HG02588 (cell line): ENCODE measurements around the gene CCL4.
"Not testable (repeated sequence)": the region's sequence is repeated elsewhere in the genome, so short reads cannot be mapped to it uniquely, and the experiment has no call there.

Experiments used
- ATAC-seq: cut with Tn5 transposase; IDR thresholded peaks from one replicate; pipeline ENCODE4 v1.9.1; 2021; ENCODE audit warnings: mild to moderate bottlenecking, moderate library complexity; ENCODE audit not compliant: unreplicated experiment

Gene CCL4

DNA sequence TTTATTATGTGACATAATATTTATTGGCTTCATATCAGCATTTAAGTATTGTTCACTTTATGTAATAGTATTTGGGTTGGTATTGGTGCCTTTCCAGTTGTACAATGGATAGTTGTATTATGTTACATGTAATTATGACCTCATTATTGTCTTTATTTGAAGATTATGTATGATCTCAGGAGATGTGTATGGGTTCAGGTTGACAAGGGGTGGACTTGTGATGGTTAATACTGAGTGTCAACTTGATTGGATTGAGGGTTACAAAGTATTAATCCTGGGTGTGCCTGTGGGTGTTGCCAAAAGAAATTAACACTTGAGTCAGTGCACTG is 12.0 kb downstream of the CCL4 start:
- ATAC-seq: not testable (repeated sequence)

DNA sequence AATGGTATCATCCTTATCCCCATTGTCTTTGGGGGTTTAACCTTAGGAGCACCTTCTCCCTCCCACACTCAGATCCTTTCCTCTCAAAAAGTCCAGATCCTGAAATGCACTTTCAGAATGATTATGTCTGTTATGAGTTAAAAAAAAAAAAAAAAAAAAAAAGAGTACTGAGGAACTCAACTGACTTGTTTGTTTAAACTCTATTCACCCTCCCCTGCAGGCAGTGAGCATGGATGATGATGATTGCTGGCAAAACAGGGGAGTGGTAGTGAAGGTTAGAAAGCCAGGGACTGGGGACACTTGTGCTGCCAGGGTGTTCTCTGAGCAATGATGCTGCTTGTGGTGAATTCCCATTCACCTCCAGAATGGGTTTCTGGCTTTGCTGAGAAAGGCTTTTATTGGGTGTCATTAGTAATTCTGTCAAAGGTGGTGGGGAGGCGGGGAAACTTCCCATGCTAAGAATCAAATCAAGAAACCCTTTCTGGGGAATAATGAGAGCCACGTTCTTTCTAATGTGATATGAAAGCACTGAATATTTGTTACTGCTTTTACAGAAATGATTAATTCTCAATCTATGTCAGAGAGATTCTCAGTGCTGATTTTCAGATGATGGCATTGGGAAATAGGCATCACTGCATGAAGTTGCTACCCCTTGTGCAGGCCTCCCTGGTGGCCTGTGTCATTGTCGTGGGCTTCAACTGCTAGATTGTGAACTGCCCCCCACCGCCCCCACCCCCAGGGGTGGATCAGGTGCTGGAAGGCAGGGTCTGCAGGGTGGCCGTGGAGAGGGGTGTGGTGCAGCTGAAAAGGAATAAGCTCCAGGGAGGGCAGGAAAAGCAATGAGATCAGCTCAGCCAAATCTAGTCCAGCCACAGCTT is 14.1 kb downstream of the CCL4 start:
- ATAC-seq: no peak

DNA sequence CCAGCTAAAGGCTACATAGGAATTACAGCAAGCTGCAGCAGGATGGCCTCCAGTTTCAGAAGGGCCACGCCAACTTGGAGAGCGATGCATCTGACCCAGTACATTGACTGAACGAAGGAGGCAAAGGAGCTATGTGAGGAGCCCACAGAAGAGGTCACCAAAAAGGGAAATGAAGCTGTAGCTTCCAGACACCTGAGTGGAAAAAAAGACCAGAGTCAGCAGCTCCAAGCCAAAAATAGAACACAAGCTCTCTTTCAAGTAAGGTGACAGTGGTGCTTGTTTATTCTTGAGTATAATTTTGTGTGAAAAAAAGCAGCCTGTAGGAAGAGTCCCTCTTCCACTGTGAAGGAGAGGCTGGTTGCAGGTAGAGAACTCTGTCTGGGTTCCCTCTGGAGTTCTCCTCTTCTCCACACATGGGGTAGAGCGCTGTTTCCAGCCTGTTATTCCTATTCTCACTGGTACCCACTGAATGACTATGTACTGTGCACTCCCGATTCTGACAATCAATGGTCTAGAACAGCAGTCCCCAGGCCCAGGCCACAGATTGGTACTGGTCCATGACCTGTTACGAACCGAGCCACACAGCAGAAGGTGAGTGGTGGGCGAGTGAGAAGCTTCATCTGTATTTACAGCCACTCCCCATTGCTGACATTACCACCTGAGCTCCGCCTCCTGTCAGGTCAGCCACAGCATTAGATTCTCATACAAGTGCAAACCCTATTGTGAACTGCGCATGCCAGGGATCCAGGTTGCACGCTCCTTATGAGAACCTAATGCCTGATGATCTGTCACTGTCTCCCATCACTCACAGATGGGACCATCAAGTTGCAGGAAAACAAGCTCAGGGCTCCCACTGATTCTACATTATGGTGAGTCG is 15.1 kb downstream of the CCL4 start:
- ATAC-seq: no peak

DNA sequence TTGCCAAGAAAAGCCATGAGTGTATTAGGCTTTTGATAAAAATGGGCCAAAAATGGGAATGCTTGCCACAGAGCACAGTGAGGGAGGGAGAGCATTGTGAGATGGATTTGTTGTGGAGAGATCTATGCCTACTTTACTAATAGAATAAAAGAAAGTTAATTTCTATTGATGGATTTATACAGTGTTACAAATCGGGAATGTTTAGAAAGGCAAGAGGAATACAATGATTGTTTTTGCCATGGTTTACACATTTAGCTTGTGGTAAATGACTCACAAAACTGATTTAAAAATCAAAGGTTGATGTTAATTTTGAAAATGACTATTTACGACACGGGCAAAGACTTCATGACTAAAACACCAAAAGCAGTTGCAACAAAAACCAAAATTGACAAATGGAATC is 16.6 kb downstream of the CCL4 start:
- no peak for ATAC-seq

DNA sequence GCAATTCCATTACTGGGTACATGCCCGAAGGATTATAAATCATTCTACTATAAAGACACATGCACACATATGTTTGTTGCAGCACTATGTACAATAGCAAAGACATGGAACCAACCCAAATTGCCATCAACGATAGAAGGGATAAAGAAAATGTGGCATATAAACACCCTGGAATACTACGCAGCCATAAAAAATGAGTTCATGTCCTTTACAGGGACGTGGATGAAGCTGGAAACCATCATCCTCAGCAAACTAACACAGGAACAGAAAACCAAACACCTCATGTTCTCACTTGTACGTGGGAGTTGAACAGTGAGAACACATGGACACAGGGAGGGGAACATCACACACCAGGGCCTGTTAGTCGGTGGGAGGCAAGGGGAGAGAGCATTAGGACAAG is 17.5 kb downstream of the CCL4 start:
- not testable (repeated sequence) for ATAC-seq

DNA sequence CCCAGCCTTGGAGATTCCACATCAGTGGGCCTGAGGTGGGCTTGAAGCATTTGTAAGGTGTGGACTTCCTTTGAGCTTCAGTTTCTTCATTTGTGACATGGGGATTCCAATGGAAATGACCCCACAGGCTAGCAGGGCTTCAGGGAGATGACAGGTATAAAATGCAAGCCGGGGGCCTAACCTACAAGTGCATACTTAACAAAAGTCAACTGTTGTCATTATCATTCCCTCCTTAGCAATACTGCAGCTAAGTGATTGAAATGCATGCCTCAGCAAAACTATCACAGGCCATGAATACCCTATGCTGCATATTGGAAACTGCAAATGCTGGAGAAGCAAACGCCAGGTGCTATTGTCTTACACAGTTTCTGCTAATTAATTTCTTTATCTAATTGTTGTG is 19.8 kb downstream of the CCL4 start:
- ATAC-seq: no peak

DNA sequence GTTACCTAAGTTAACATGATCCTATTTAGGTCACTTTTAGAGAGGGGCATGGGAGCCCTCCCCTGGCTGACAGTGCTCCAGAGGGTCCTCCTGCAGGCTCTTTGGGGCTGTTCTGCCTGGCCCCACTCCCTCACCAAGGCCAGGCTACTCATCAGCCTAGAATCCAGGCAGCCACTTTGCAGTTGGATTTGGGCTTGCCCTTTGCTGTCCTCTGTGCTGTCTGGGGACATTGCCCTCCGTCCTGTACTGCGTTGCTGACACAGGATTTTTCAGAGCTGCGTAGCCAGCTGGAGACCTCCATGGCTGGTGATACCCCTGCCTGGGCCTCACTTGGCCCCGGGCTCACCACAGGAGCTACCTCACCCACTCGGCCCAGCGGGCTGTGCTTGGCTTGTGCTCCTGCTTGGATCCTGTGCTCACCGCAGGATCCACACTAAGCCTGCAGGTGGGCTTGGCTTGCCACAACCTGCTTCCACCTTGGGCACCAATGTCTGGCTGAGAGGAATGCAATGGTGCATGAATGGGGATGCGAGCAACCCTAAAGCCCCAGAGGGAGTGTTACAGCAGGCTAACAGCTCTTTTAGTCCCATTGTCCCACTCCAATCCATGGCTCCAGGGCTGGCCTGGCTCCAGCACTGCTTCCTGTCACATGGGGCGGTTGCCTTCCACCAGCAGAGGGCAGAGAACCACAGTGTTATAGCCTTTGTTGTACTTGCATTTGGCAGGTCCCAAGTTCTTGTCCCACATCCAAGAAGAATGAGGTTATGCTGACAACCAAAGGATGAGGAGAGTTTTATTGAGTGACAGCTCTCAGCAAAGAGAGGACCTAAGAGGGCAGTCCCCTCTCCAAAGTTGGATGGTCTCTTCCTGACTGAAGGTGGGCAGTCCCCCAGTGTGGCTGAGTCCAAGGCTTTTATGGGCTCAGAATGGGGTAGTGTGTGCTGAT is 21.5 kb downstream of the CCL4 start:
- no peak for ATAC-seq

DNA sequence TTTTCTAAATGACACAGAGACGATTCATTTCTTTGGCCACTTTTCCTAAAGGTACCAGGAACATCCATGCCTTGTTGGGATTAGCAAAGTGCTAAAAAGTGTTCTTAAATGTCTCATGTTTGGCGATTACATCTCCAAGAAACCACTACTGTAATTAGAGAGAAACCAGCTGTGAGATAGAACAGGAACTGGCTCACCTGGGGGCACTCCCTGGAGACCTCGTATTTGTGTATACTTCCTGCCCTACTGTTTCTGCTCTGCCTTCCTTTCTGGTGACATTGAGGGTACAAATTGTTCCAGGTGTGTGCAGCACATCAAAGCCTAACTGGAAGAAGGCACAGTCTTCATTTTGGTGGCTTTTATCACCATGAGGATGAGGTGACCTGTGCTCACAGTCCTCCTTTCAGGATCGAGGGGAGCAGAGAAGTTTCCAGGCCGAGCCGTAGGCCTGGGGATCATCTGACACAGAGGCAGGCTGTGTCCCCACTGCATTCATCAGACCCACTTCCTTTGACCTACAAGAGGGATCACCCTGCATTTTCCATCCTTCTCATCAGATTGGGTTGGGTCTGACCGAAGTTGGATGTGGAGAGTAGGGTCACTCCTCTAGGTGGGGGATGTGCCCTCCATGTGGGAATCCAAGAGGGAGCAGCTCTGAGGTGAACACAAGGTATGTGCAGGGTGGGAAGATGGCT is 23.7 kb downstream of the CCL4 start:
- ATAC-seq: peak; percentile 50

DNA sequence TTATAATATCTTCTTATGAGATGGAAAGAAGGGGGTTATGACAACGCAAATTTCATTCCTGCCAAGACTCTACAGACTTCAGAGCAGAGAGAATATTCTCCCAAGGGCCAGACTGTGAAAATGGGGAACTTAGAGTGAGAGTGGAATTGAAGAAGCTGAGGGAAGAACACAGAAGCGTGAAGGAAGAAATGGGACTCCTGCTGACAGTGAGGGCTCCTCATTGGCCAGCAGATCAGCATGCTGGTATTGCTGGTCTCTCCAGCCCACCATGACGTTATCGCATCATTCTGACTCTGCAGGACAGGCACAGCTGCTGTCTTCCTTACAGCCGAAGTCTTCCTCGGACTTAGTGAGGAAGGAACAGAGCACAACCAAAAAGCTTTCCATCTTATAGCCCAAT is 24.3 kb downstream of the CCL4 start:
- no peak for ATAC-seq

DNA sequence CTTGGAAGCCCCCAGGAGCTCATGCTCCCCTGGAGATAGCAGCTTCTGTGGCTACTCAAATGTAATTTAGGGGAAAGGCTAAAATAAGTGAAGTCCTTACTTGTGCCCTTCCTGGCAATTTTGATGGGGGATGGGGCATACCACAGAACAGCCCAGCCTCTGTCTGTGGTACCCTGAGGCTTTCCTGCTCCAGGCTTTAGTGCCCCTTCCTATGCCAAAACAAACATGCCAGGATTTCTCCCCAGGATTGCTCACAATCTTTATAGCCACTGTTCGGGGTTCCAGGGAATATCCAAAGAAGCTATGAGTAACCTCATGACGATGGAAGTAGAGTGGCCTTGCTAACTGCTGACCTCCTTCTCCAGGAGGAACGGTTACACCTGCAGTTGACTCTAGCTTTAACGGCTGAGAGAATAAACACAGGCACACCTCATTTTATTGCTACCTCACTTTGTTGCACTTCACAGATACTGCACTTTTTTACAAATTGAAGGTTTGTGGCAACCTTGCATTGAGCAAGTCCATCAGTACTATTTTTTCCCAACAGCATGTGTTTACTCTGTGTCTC is 24.9 kb downstream of the CCL4 start:
- ATAC-seq: no peak

DNA sequence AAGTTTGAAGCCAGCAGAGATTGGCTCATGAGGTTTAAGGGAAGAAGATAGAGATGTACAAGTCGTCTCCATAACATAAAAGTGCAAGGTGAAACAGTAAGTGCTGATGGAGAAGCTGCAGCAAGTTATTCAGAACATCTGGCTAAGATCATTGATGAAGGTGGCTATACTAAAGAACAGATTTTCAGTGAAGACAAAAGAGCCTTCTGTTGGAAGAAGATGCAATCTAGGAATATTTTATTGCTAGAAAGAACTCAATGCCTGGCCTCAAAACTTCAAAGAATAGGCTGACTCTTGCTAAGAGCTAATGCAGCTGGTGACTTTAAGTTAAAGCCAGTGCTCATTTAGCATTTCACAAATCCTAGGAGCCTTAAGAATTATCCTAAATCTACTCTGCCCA is 26.0 kb downstream of the CCL4 start:
- no peak for ATAC-seq

DNA sequence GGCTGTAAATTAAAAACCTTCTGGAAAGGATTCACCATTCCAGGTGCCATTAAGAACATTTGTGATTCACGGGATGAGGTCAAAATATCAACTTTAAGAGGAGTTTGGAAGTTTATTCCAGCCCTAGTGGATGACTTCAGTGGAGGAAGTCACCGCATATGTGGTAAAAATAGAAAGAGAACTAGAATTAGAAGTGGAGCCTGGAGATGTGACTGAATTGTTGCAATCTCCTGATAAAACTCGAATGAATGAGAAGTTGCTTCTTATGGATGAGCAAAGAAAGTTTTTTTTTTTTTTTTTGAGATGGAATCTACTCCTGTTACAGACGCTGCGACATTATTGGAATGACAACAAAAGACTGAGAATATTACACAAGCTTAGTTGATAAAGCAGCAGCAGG is 26.7 kb downstream of the CCL4 start:
- ATAC-seq: no peak

DNA sequence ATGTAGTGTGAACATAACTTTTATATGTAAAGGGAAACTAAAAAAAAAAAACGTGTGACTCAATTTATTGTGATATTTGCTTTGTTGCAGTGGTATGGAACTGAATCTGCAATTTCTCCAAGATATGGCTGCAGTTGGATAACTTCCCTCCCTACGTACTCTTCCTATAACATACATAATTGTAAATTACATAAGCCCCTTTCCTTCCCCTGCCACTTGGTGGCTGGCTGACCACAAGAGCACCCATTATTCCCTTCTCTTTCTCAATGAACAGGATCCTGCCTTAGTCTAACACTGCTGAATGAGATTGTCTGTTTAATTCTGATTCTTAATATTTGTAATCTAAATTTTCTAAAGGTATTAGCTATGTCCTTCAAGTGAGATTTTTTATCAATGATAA is 27.8 kb downstream of the CCL4 start:
- ATAC-seq: no peak

DNA sequence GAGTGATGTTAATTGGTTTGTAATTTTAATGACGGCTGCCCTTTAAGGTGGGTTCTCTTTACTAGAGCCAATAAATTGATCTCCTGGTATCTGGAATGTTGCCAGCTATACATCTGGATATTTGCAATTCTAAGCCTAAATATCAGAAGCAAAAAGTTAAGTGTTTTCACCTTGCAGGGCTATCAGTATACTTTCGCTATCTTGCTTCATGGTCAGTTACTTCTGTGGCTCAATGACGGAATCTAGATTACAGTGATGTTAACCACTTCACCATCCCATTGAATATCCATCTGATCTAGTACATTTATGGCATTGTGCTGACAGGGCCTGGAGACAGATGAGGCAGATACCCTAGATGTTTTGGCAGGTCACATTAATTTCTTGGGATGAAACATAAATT is 28.3 kb downstream of the CCL4 start:
- ATAC-seq: no peak

DNA sequence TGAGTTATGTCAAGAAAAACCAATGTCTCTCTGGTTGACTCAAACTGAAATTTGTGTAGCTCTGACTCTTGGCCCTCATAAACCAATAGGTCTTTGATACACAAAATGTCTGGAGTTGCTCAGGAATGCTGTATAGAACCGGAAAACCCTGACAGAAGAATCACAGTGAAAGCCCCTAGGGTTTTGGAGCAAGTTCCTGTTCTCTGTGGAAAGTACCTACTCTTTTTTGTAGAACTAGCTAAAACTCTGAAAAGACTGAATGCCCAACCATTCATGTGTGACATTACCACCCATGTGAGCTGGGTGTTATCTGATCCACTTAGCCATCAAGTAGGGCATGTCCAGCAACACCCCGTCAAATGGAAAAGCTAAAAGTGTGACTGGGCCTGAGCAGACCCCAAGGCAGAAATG is 28.8 kb downstream of the CCL4 start:
- ATAC-seq: no peak

DNA sequence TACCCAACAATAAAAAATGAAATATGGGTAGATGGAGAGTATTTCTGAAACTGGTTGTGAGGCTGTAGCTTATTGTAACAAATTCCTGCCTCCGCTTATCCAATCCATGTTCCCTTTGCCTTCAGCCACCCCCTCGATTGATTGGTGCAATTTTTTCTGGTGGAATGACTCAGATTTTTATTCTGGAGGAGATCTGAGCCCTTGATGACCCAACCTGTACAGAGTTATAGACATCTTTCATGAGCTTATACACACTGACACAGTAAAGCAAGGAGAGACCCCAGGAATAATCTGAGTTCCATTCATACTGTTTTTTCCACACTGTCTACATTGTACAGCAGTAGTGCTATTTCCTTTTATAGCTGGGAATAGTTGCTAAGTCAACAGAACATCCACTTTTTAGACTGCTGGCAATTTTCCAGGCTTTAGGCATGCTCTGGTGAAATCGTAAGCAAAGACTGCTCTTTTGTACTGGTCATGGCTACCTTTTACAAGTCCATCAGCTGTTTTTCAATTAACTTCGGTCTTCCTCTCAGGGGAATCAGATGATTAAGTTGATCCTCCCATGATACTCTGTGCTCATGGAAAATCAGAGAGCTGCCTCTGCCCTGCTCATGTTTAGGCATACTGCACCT is 30.1 kb downstream of the CCL4 start:
- no peak for ATAC-seq

DNA sequence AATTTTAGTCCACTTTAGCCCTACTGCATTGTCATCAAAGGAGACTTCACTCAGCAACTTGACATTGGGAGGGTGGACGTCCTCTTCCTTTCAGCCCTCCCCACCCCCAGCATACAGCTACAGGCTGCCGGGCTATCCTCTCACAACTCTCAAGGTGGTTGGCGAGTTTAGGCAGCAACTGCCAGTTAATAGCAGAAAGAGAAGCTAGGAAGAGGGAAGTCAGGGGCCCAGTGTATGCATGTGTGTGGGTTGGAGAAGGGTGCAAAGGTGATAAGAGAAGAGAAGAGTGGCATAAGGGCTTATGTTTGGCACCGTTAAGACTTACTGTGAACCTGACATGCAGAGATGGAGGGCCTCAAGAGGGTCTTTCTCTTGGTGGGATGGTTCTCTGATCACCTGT is 31.8 kb downstream of the CCL4 start:
- ATAC-seq: no peak

DNA sequence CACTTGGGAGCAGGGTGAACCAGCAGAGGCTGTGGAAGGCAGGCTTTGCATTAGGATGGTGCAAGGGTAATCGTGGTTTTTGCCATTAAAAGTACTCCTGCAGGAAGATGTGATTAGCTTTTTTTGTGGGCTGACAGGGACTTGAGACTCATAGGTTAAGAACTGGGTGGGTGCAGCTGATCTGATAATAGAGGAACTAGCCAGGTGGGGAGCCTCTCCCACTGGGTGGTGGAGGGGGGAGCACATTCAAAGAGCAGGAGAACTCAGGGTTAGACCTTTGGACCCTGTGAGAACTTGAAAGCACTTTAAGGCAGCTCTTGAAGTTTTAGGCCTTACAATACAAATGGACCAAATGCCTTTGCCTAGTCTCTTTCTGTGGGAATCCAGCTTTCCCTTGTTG is 32.4 kb downstream of the CCL4 start:
- ATAC-seq: no peak

DNA sequence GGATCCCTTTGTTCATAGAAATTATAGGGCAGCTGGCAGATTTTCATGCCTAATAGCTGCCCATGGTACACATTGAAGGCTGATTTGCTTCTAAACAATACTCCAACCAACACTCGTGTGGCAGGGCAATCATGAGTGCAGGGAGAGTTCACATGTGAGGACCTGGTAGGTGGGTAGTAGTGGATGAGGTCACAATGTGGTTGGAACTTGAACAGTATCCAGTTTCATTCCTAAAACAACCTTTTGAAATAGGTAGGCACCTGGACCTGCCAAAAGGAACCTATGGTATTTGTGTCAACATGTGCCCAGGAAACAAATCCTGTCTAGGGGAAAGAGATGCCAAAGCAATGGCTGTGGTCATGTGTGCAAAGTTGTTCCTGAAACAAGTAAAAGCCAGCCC is 32.8 kb downstream of the CCL4 start:
- ATAC-seq: no peak

DNA sequence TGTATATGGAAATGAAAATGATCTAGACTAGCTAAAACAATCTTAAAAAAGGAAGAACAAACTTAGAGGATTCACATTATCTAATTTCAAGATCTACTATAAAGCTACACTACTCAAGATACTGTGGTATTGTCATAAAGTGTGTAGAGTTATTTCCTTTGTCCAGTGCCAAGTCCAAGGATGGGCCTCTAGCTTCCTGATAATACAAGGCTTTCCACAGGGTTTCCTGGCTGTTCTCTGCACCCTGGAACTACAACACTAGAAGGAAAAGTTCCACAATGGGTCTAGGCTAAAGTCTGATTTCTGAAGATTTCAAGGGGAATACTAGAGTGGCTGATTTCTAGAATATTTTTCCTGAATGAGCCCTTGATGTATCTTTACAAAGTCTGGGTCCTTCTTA is 38.6 kb downstream of the CCL4 start:
- no peak for ATAC-seq
